Coronary artery (tissue), 2 donors: ENCODE measurements around the gene C1orf167.

ENCODE experiments used
- DNase-seq: peaks from one replicate; pipeline ENCODE4 v3.0.0-alpha.2; 2017; ENCODE audit warnings: low spot score
- H3K27ac ChIP-seq, 2 donors: fragments of 200-600 bp; sonication (generic); one replicate each; pipeline ENCODE4 v1.5.1; 2016 to 2019
- H3K4me3 ChIP-seq: fragments of 200-600 bp; sonication (generic); 2 replicates; pipeline ENCODE4 v1.5.1; 2016; ENCODE audit warnings: mild to moderate bottlenecking, moderate library complexity
- TF ChIP-seq, protein P1 (sequence below): fragments of 200-600 bp; sonication (generic); IDR thresholded peaks from one replicate; pipeline ENCODE4 v1.5.1; 2019; ENCODE audit warnings: antibody characterized with exemption

The C1orf167 gene

DNA sequence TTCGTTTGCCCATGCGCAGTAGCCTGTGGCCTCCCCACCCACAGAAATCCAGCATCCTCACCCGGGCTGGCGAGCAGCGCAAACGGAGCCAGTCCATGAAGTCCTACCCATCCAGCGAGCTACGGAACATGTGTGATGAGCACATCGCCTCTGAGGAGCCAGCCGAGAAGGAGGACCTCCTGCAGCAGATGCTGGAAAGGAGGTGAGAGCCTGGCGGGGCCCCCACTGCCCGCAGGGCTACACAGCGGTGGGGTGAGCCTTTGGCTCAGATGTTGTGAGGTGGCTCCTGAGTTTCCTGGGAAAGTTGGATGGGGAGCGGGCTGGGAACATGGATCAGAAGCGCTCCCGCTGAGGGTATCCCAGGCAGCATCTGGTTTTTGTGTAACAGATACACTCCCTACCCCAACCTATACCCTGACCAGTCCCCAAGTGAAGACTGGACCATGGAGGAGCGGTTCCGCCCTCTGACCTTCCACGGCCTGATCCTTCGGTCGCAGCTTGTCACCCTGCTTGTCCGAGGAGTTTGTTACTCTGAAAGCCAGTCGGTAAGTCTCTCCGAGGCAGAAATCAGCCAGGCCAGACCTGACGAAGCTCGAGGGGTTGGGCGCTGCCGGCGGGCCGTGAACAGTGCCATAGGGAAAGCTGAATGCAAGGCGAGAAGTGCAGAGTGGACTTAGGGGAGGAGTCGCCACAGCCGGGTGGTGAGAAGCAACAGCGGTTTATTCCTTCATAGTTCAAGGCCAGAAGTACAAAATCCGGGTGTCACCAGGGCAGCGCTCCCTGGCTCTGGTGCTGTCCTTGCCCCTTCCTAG, 75.2 kb downstream of the C1orf167 start:
- no peak overlapping the region for H3K27ac ChIP-seq

DNA sequence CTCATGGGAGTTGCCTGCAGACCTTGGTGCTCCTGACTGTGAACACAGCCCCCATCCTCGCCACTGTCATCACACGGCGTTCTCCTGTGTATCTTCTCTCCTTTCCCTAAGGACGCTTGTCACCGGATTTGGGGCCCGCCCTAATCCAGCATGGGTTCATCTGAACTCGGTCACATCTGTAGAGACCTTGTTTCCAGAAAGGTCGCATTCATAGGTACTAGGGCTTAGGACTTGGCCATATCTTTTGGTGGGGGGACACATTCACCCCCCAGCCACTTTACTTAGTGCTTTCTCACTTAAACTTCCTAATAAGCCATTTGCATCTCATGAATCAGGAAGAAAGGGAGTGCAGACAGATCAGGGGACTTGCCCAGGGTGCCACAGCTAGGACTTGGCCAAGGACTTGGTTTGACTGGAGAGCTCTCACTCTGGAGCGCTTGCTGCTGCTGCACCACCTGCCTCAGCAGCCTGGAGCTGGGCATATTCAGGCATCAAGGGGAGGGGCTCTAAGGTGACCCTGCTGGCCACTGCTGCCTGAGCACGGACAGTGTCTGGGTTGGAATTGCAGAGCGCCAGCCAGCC, 75.9 kb downstream of the C1orf167 start:
- TF ChIP-seq, protein P1, sequence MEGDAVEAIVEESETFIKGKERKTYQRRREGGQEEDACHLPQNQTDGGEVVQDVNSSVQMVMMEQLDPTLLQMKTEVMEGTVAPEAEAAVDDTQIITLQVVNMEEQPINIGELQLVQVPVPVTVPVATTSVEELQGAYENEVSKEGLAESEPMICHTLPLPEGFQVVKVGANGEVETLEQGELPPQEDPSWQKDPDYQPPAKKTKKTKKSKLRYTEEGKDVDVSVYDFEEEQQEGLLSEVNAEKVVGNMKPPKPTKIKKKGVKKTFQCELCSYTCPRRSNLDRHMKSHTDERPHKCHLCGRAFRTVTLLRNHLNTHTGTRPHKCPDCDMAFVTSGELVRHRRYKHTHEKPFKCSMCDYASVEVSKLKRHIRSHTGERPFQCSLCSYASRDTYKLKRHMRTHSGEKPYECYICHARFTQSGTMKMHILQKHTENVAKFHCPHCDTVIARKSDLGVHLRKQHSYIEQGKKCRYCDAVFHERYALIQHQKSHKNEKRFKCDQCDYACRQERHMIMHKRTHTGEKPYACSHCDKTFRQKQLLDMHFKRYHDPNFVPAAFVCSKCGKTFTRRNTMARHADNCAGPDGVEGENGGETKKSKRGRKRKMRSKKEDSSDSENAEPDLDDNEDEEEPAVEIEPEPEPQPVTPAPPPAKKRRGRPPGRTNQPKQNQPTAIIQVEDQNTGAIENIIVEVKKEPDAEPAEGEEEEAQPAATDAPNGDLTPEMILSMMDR: no peak
- no peak overlapping the region for H3K27ac ChIP-seq
- no peak for DNase-seq
- H3K4me3 ChIP-seq: no peak overlapping the region

More for the DNA sequence above, 75.2 kb downstream of the C1orf167 start:
- TF ChIP-seq, protein P1: no peak
- DNase-seq: no peak
- H3K4me3 ChIP-seq: no peak overlapping the region

DNA sequence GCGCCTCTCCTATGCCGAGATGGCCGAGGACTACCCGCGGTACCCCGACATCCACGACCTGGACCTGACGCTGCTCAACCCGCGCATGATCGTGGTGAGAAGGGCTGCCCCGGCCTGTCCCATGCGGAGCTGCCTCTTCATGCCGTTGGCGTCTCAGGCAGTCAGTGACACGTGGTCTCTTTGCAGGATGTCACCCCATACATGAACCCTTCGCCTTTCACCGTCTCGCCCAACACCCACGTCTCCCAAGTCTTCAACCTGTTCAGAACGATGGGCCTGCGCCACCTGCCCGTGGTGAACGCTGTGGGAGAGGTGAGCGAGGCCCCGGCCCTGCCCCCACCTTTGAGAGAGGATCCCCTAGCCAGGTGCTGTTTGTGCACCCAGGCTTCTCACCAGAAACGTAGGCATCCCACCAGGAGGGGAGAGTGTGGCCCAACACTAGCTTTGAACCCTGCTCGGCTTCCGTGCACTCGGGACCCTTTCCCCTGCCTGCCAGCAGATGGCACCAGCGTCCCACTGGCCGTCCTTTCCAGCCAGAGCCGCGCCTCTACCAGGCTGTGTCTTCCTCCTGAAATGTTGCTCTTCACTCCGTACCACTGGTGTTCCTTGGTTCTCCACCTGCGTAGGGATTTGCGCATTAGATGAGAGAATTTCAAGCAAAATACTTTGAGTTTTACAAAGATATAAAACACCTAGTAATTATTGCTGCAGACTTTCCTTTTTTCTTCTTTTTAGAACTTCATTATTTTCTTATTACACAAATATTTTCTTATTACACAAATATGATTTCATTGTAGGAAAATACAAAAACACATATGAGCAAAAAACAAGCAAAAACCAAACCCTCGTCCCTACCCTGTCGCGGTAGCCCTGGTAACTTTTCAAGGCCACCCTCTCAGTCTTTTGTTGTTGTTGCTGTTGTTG, 76.6 kb downstream of the C1orf167 start:
- TF ChIP-seq, protein P1: peak; percentile 99
- Histone ChIP-seq H3K4me3 (no peak overlapping the region), H3K27ac (no peak overlapping the region)
- peak; percentile 78 for DNase-seq
